ENCODE measurements around the gene TMEM11. TPM values are rescaled to one million over a fixed set of nuclear protein-coding genes. Genes with fewer than 3 reads are reported as not detected.

Gene TMEM11
- total and polyA plus RNA-seq, 10 donors, result 14.2 to 25.0 (median 20.3) TPM

DNA sequence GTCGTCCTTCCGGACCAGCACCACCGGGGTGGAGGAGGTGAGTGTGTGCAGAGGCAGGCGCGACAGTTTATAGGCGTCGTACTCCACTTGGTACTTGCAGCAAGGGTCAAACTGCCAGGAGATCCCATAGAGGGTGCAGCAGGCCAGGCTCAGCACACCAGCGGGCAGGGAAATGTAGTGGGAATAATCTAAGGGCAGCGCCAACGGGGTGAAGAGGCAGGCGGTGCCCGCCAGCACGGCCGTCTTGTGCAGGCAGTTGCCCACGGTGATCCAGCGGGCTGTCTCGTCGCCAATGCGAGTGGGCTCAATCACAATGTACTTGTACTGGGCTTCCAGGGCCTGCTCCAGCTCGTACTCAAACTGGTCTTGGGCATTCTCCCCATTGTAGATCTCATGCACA is 15.6 kb downstream of the TMEM11 start:
- Histone ChIP-seq H3K27me3 (replicated peaks in 1 of 7) (no peaks in the 10 kb centered on the region), H3K27ac (no peak overlapping the region), H3K4me3 (no peak overlapping the region), H3K36me3 (peaks cover 0 to 90% (median 33%) of the 10 kb centered on the region in 6 donors), H3K9me3 (no peaks in the 10 kb centered on the region), H3K4me1 (peaks cover 0 to 54% (median 30%) of the 10 kb centered on the region in 6 donors)
- intact Hi-C loops (cut with DNase I; ENCODE audit: low total_unique reads), result no loop called here
- 91 to 95% (median 93%) methylated on average over 20 of the region's 20 CpGs for WGBS, 5 donors
- no peak for TF ChIP-seq POLR2A (IDR thresholded peaks at IDR 0.05)
- TF ChIP-seq POLR2AphosphoS5 (IDR thresholded peaks at IDR 0.05), result peak in 2 of 3 donors; percentile 9 to 30
- no peak for DNase-seq

DNA sequence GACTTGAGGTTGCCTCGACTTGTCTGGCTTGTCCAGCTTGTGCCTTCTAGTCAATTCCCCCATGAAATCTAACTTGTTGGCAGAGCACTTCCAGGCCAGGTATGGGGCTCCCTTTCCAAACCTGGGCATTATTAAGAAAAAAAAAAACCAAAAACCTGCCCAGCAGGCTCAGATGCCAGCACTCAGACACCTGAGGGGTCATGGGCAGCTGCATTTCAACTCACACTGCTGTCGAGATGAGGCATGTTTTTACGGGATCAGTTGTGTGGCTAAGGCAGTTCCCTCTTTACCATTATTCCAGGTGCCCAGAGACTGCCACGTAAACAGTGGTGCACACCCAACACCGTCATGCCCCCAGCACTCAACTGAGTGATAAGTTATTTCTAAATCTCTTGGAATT is 17.8 kb downstream of the TMEM11 start:
- Histone ChIP-seq H3K4me3 (no peak overlapping the region), H3K36me3 (peaks cover 0 to 90% (median 25%) of the 10 kb centered on the region in 6 donors), H3K27ac (no peak overlapping the region), H3K4me1 (peaks cover 0 to 32% (median 19%) of the 10 kb centered on the region in 6 donors), H3K27me3 (replicated peaks in 1 of 7) (no peaks in the 10 kb centered on the region), H3K9me3 (no peaks in the 10 kb centered on the region)
- TF ChIP-seq POLR2AphosphoS5 (IDR thresholded peaks at IDR 0.05) (no peak), POLR2A (IDR thresholded peaks at IDR 0.05) (no peak)
- TF ChIP-seq, protein P1, sequence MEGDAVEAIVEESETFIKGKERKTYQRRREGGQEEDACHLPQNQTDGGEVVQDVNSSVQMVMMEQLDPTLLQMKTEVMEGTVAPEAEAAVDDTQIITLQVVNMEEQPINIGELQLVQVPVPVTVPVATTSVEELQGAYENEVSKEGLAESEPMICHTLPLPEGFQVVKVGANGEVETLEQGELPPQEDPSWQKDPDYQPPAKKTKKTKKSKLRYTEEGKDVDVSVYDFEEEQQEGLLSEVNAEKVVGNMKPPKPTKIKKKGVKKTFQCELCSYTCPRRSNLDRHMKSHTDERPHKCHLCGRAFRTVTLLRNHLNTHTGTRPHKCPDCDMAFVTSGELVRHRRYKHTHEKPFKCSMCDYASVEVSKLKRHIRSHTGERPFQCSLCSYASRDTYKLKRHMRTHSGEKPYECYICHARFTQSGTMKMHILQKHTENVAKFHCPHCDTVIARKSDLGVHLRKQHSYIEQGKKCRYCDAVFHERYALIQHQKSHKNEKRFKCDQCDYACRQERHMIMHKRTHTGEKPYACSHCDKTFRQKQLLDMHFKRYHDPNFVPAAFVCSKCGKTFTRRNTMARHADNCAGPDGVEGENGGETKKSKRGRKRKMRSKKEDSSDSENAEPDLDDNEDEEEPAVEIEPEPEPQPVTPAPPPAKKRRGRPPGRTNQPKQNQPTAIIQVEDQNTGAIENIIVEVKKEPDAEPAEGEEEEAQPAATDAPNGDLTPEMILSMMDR (IDR thresholded peaks at IDR 0.05 in 8 of 11, conservative IDR thresholded peaks at IDR 0.05 in 3 of 11), result no peak
- no peak for DNase-seq
- intact Hi-C loops (cut with DNase I; ENCODE audit: low total_unique reads), result no loop called here
- 88 to 95% (median 91%) methylated on average over 5 of the region's 5 CpGs for WGBS, 5 donors

DNA sequence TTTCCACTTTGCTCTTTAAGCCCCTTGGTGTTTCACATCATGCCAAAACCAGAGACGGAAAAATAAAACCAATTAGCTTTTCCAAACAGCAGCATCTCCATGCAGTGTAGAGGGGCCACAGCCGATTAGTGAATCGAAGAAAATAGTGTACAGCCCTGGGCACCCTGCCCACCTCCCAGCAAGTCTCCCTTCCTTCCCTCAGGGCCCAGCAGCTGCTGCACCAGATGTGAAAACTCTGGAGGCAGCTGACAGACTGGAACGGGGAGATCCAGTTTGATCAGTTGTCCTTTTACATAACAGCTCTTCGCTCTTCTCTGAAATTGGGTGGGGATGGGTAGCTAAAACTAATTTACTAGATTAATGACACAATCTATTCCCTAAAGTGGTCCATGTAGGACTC is 19.3 kb downstream of the TMEM11 start:
- intact Hi-C loops (cut with DNase I; ENCODE audit: low total_unique reads), result no loop called here
- DNase-seq, result no peak
- TF ChIP-seq, protein P1 (IDR thresholded peaks at IDR 0.05 in 8 of 11, conservative IDR thresholded peaks at IDR 0.05 in 3 of 11), result no peak
- no peak for TF ChIP-seq POLR2AphosphoS5 (IDR thresholded peaks at IDR 0.05)
- no peak for TF ChIP-seq POLR2A (IDR thresholded peaks at IDR 0.05)
- H3K4me3 ChIP-seq, result no peak overlapping the region
- 72 to 81% (median 75%) methylated on average over 5 of the region's 5 CpGs for WGBS, 5 donors
- H3K27ac ChIP-seq, result peak overlapping the region in 3 of 8 donors; percentile 15 to 46 (median 30)
- H3K36me3 ChIP-seq, result peaks cover 0 to 93% (median 28%) of the 10 kb centered on the region in 6 donors
- H3K9me3 ChIP-seq, result no peaks in the 10 kb centered on the region
- no peaks in the 10 kb centered on the region for H3K27me3 ChIP-seq (replicated peaks in 1 of 7)
- peaks cover 0 to 18% (median 7%) of the 10 kb centered on the region in 6 donors for H3K4me1 ChIP-seq

- intact Hi-C loops (cut with DNase I; ENCODE audit: low total_unique reads), result no loop called here
- no peak for TF ChIP-seq POLR2AphosphoS5 (IDR thresholded peaks at IDR 0.05)
- TF ChIP-seq, protein P1 (IDR thresholded peaks at IDR 0.05 in 8 of 11, conservative IDR thresholded peaks at IDR 0.05 in 3 of 11), result no peak
- TF ChIP-seq POLR2A (IDR thresholded peaks at IDR 0.05), result no peak
- H3K27ac ChIP-seq, result peak overlapping the region in 6 of 8 donors; percentile 1 to 46 (median 21)
Measured at GRCh38 chr17:21194226-21194625, 19.7 kb downstream of the TMEM11 start.

More at GRCh38 chr17:21194226-21194625, 19.7 kb downstream of the TMEM11 start:
- peaks cover 0 to 94% (median 30%) of the 10 kb centered on the region in 6 donors for H3K36me3 ChIP-seq
- WGBS, 5 donors, result 48 to 66% (median 57%) methylated on average over 7 to 8 of the region's 8 CpGs
- H3K4me3 ChIP-seq, result no peak overlapping the region
- no peak for DNase-seq
- no peaks in the 10 kb centered on the region for H3K27me3 ChIP-seq (replicated peaks in 1 of 7)
- no peaks in the 10 kb centered on the region for H3K9me3 ChIP-seq
- H3K4me1 ChIP-seq, result peaks cover 0 to 13% (median 4%) of the 10 kb centered on the region in 6 donors
